Prostate gland (tissue), 2 donors: ENCODE measurements around the gene EPN1.

Experiments used
- POLR2A ChIP-seq: fragments of 450-650 bp; IDR thresholded peaks from one replicate; pipeline ENCODE4 v1.6.1; 2016; ENCODE audit warnings: antibody characterized with exemption, mild to moderate bottlenecking
- POLR2AphosphoS5 ChIP-seq: sonication (generic); formaldehyde crosslinking; IDR thresholded peaks from one replicate; pipeline ENCODE4 v1.6.1; 2017; ENCODE audit warnings: antibody characterized with exemption
- TF ChIP-seq, protein P1 (sequence below), 4 experiments: fragments of 200-600 bp in 2 of 4; fragments of 450-650 bp in 2 of 4; sonication (generic) in 2 of 4; IDR thresholded peaks; 1 replicate in 3 of 4; 2 replicates in 1 of 4; pipeline ENCODE4 v1.5.1; 2016 to 2019; ENCODE audit warnings: antibody characterized with exemption in 4 of 4, mild to moderate bottlenecking in 2 of 4, moderate library complexity in 2 of 4

DNA sequence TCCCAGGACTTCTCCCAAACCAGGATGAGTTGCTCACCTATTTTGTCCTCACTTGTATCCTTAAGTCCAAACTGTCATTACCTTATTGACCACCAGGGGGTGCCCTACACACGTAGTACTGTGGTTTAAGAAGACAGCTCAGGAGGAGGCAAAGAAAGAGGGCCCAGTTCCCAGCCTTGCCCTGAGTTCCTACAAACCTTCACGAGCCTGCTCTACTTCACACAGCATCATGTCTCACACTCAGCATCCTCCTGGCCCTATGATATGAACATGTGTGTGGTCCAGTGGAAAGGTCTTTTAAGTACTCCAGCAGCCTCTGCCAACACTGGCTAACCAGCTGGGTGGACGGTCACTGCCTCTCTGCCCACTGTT lies 42.6 kb upstream of the EPN1 start:
- TF ChIP-seq, protein P1, sequence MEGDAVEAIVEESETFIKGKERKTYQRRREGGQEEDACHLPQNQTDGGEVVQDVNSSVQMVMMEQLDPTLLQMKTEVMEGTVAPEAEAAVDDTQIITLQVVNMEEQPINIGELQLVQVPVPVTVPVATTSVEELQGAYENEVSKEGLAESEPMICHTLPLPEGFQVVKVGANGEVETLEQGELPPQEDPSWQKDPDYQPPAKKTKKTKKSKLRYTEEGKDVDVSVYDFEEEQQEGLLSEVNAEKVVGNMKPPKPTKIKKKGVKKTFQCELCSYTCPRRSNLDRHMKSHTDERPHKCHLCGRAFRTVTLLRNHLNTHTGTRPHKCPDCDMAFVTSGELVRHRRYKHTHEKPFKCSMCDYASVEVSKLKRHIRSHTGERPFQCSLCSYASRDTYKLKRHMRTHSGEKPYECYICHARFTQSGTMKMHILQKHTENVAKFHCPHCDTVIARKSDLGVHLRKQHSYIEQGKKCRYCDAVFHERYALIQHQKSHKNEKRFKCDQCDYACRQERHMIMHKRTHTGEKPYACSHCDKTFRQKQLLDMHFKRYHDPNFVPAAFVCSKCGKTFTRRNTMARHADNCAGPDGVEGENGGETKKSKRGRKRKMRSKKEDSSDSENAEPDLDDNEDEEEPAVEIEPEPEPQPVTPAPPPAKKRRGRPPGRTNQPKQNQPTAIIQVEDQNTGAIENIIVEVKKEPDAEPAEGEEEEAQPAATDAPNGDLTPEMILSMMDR (IDR thresholded peaks at IDR 0.05): peak; percentile 79 to 91 (median 89)
- TF ChIP-seq POLR2A (no peak), POLR2AphosphoS5 (peak; percentile 73)
